Activated CD8-positive, alpha-beta memory T cell treated with anti-CD3 and anti-CD28 coated beads, Interleukin-2, amount 50 U/mL, for 24 hours (primary cell): ENCODE results near the gene SMIM41.

Experiments used
- DNase-seq: peaks from one replicate; pipeline ENCODE4 v3.0.0-alpha.2; 2020; ENCODE audit errors: extremely low read depth

Gene SMIM41

GRCh38 chr12:52050758-52051541, 28.6 kb upstream of the SMIM41 start, which contains the start of gene NR4A1:
TSS of gene NR4A1 (plus strand) at chr12:52051442. CDS start at chr12:52054329, 2,887 bp downstream.
- DNase-seq, result peak; percentile 91

DNA sequence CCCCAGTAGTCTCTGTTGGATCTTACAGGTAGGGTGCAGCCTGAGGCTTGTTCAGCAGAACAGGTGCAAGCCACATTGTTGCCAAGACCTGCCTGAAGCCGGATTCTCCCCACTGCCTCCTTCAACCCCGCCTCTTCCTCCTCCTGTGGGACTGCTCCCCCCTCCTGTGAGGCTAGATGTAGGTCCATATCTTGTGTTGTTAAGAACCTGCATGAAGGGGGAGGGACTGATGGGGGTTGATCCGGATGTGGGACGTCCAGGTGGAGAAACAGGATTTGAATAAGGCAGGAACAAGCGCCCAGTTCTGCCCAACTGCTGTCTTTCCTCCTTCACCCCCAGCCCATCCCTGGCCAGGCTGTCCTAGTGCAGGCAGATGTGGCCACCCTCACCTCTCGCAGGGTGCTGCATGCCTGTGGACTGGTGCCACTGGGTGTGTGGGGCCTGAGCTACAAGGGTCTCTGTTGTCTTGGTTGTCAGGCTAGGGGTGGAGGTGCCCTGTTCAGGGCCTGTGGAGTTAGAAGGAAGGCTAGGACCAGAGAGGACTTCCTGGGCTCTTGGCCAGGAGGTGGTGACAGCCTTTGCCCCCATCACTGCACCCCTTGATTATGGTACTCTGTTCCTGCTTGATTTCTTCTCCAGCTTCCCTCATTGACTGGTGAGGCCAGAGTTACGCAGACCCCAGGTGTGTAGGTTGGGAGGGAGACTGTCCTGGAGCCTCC, 26.9 kb upstream of the SMIM41 start:
- DNase-seq, result no peak

DNA sequence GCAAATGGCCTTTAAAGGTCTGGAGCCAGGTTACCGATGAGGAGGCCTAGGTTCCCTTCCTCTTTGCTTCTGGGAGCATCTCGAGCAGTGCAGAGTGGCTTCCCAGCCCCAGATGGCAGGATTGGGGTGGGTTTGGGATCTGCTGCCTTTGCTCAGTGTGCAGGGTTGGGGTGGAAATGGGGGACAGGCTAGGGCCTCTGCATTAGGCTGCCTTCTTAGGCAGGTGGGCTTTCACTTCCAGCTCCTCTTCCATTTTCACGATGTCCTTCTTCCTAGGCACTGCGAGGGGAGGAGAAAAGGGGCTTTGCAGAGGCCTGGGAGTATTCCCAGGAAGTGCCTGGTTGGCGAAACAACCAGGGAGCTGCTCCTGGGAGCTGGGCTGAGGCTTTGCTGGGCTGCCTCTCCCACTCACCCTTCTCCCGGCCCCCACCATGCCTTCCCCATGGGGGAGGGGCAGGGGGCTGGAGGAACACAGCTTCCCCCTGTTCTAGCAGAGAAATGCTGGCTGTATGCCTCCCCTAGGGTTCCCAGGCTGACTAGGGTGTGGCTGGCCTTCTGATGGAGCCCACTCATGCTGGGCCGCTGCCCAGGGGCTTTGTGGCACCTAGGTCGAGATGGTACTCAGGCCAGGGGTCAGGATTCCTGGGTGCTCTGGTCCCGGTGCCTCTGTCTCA, 25.8 kb upstream of the SMIM41 start:
- DNase-seq, result no peak

GRCh38 chr12:52054231-52054832, 25.2 kb upstream of the SMIM41 start:
- no peak for DNase-seq

GRCh38 chr12:52054833-52055730, 24.4 kb upstream of the SMIM41 start:
- DNase-seq, result no peak

DNA sequence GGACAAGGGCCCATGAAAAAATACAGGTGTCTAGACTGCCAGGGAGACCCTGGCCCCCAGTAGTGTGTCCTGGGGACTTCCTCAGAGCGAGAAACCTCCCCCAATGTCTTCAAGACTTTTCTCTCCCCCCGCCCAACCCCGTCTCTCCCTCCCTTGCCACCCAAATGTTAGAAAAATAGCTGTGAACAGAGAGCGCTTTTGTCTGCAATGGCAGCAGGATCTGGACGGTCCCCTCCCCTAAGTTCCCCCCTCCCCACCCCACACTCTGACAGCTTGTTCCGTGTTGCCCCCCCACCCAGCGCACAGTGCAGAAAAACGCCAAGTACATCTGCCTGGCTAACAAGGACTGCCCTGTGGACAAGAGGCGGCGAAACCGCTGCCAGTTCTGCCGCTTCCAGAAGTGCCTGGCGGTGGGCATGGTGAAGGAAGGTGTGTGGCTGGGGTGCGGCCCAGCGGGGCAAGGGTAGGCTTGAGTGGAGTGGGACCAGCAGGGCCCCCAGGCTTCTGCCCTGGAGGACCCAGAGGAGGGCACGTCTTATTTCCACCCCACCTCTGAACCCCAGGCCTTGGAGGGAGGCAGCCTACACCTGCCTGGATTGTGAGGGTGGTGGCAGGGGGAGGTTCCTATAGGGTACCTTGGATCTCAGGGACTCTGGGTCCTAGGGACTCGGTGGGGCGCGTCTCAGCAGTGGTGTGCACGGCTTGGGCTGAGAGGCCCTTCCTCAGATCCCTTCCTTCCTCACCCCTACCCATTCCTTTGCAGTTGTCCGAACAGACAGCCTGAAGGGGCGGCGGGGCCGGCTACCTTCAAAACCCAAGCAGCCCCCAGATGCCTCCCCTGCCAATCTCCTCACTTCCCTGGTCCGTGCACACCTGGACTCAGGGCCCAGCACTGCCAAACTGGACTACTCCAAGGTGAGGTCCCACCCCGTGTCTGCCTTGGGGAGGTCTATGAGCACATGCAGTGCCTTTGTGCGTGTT, 23.5 kb upstream of the SMIM41 start:
- no peak for DNase-seq

- DNase-seq, result no peak
These were observed 22.5 kb upstream of the SMIM41 start for GRCh38 chr12:52056801-52057637.

DNA sequence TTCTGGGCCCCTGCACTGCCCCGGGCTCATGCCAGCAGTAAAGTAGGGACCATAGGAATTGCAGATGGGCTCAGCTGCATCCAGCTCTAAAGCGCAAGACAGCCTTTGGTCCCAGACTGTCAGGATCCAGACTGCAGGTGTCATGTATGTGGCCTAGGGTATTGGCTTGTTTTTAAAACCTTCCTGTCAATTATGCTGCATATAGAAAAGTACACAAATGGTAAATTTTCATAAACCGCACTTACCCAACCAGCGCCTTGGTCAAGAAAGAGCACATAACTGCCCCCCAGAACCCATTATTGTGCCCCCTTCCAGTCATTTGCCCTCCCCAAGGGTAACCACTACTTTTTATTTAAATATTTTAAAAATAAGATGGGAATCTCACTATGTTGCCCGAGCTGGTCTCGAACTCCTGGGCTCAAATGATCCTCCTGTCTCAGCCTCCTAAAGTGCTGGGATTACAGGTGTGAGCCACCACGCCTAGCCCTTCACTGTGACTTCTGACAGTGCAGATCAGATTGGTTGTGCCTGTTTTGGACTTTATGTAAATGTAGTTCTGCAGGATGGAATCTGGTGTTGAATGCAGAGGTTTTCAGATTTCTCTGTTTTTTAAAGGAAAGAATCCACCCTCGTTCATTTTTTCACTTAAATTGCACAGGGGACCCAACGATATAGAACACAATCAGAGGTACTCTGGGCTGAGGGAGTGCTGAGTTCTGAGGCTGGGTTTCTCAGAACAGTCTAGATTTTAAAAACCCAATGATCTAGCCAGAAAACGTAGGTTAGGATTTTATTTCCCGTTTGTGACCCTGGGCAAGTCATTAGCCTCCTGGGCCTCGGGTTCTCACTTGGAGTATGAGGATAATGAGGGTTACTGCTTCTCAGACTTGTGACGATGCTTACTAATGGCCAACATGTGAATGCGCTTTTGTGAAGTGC, 21.6 kb upstream of the SMIM41 start:
- no peak for DNase-seq

- DNase-seq, result no peak
These were observed 20.7 kb upstream of the SMIM41 start for GRCh38 chr12:52058631-52059361.

DNA sequence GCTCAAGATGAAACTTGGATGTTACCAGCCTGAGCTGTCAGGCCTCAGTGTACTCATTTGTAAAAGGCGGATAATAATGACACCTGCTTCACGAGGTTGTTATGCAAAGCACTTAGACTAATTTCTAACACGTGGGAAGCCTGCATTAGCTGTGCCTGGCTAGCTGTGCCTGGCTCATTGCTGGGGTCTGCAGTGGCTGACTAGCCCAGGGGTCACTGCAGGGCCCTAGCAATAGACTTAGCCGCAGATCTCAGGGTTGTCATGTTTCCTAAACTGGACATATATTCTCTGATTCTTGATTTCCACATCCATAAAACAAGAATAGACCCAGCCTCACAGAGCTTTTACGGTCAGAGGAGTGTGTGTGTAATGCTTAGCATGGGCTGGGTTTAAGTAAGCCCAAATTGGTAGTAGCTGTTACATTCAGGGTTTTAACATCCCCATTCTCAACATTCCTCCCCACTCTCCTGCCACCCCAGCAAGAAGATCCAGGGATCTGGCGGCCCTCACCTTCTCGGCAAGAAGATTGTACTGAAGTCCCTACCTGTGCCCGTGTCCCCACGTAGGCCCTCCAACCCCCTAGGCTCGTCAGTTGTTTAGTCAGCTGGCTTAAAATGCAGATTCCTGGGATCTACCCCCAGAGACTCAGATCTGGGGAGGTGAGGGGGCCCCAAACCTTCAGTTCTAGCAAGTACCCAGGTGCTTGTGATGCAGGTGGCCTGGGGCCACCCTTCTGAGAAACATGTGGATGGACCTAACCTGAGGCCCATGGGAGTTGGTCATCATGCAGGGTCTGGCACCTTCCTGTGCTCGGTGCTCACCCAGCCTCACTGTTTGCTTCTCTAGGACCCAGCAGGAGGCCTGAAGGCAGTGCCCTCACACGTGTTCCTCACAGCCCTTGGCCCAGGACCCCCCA, 19.7 kb upstream of the SMIM41 start:
- no peak for DNase-seq

- no peak for DNase-seq
These were observed 18.9 kb upstream of the SMIM41 start for GRCh38 chr12:52060498-52061177.

DNA sequence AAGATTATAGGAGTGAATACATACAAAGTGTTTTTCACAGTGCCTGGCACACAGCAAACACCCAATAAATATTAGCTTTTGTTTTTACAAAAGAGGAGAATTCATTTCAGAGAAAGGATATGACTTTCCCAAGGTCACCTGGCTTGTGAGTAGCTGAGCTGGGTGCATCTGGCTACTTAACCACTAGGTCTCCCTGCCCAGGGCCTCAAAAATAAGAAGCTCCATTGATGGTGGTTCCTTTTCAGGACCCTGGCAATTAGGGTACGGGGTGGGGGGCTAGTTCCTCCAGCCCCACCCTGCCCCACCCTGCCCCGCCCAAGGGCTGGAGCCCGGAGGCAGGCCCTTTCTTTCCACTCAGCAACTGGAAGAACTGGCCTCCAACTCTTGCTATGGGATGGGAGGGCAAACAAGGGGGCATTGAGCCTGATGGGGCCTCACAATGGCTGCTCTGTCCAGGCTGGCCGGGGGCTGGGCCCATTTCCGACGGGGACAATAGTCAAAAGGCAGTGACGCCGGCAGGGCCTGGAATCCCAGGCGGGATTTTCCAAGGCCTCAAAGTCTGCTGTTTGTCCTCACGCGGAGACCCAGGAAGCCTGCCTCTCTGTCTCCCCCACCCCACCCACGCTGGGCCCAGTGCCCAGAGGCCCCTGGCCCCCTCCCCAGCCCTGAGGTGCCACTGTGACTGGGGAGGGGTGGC, 17.9 kb upstream of the SMIM41 start:
- no peak for DNase-seq

DNA sequence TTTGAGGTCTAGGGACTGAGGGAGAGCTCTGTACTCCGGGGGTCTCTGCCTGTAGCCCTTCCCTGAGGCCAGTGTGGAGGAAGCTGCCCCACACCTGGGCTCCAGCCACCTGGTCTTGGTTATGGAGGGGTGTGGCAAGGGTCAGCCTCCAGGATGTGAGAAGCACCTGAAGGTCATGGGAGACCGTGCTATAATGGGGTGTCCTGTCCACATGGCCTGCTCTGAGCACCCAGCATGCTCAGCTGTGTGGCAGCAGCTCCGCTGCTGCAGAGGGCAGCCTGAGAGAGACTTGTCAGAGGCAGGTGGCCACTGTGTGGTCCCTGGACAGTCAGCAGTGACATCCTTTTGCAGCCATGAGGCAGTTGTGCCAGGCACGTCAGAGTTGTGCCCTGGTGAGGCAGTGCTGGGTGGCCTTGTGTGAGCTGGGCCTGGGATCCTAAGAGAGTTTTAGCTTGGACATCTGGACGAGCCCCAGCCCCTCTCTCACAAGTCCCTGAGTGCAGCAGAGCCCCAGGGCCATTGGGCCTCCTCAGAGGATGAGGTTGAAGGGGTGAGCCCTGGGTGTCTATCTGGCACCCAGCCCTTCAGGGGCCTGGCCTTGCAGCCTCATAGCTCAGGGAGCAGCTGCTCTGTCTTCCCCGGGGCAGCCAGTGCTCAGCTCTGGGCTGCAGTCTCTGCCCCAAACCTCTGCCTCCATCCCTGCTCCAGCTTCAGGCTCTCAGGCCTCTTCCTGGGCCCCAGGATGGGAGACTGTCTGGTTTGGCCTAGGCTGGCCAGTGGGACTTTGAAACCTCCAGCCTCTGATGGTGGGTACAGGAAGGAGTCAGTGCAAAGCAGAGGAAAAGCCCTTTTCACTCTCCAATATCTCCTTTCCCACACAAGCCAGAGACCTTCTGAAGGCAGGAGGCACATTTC, 17.1 kb upstream of the SMIM41 start:
- DNase-seq, result no peak
